ENCODE measurements around the gene STAC3.

STAC3 gene

DNA sequence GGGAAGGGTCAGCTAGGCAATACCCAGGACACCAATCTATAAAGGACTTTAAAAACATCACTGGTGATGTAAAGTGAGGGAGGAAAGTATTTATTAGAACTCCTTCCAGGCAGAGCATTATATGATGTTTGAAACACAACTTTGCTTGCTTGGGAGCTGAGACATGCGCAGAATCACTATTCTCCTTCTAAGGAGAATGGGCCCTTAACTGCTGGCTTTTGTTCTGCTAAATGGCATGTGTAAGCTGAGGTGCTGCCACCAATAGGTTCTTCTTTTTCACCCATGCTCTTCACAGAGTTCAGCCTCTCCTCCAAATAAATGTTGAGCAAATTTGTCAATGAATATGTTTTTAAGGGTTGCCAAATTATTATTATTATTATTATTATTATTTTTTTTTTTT is 3.9 kb downstream of the STAC3 start:
- Histone ChIP-seq H3K9me3 (ENCODE audit: control insufficient read depth, insufficient read depth, low read depth, low read length) (no peaks in the 10 kb centered on the region), H3K27ac (ENCODE audit: extremely low read depth, low read depth, low read length) (no peak overlapping the region), H3K36me3 (ENCODE audit: control insufficient read depth in 2 of 2, insufficient read depth in 1 of 2, low read length in 2 of 2) (no peaks in the 10 kb centered on the region; a peak in 1 of 3 replicates), H3K4me3 (ENCODE audit: low read depth, low read length) (no peak overlapping the region), H3K4me1 (ENCODE audit: control insufficient read depth, insufficient read depth, low read length) (0 out of 2 replicates have a peak, but pooled peaks cover 4% of the 10 kb centered on the region)
- CTCF ChIA-PET = interaction anchor here (0.6 to 23.3 kb wide), 9 partner anchors 10 to 207 kb away, joined by 3 to 628 read pairs (median 4); partner anchors contain the start of genes INHBE and NXPH4
- POLR2A ChIA-PET = no interaction called here
- TF ChIP-seq ZNF707 (tag by site-specific recombination; IDR thresholded peaks at IDR 0.05) (no peak), SALL2 (tag by site-specific recombination; IDR thresholded peaks at IDR 0.05; ENCODE audit: borderline replicate concordance) (no peak), ZSCAN16 (tag by site-specific recombination; IDR thresholded peaks at IDR 0.05) (no peak), ZNF37A (tag by site-specific recombination; IDR thresholded peaks at IDR 0.05) (no peak), ZNF335 (tag by site-specific recombination; conservative IDR thresholded peaks at IDR 0.05) (no peak), ZNF530 (tag by site-specific recombination; IDR thresholded peaks at IDR 0.05; ENCODE audit: low read depth) (no peak), ZNF350 (tag by site-specific recombination; IDR thresholded peaks at IDR 0.05) (no peak), BCL11B (tag by site-specific recombination; IDR thresholded peaks at IDR 0.05; ENCODE audit: low read depth) (no peak), GFI1B (tag by site-specific recombination; IDR thresholded peaks at IDR 0.05) (no peak)
- TF ChIP-seq, protein P1, sequence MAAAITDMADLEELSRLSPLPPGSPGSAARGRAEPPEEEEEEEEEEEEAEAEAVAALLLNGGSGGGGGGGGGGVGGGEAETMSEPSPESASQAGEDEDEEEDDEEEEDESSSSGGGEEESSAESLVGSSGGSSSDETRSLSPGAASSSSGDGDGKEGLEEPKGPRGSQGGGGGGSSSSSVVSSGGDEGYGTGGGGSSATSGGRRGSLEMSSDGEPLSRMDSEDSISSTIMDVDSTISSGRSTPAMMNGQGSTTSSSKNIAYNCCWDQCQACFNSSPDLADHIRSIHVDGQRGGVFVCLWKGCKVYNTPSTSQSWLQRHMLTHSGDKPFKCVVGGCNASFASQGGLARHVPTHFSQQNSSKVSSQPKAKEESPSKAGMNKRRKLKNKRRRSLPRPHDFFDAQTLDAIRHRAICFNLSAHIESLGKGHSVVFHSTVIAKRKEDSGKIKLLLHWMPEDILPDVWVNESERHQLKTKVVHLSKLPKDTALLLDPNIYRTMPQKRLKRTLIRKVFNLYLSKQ (tag by site-specific recombination; IDR thresholded peaks at IDR 0.05; ENCODE audit: borderline replicate concordance) = no peak

GRCh38 chr12:57244312-57244696 is 6.7 kb downstream of the STAC3 start:
- no peaks in the 10 kb centered on the region; a peak in 1 of 3 replicates for H3K36me3 ChIP-seq (ENCODE audit: control insufficient read depth in 2 of 2, insufficient read depth in 1 of 2, low read length in 2 of 2)
- H3K27ac ChIP-seq (ENCODE audit: extremely low read depth, low read depth, low read length) = no peak overlapping the region
- no peak overlapping the region for H3K4me3 ChIP-seq (ENCODE audit: low read depth, low read length)
- no peaks in the 10 kb centered on the region for H3K9me3 ChIP-seq (ENCODE audit: control insufficient read depth, insufficient read depth, low read depth, low read length)
- ChIA-PET CTCF (interaction anchor here (0.5 to 23.3 kb wide), 16 partner anchors 8 to 586 kb away, joined by 3 to 628 read pairs (median 5); partner anchors contain the start of genes GLI1, INHBE, NXPH4 and SHMT2), POLR2A (interaction anchor here (0.9 kb wide), 1 partner anchor 9 kb away, joined by 3 read pairs; no protein-coding TSS in a partner anchor)
- TF ChIP-seq ZNF10 (tag by site-specific recombination; IDR thresholded peaks at IDR 0.05) = no peak
- TF ChIP-seq ZNF138 (tag by site-specific recombination; IDR thresholded peaks at IDR 0.05; ENCODE audit: borderline replicate concordance) = no peak
- TF ChIP-seq ELK4 (IDR thresholded peaks at IDR 0.05; ENCODE audit: borderline replicate concordance, low read depth, low read length) = no peak
- TF ChIP-seq KLF10 (tag by site-specific recombination; IDR thresholded peaks at IDR 0.05) = no peak
- TF ChIP-seq, protein P2, sequence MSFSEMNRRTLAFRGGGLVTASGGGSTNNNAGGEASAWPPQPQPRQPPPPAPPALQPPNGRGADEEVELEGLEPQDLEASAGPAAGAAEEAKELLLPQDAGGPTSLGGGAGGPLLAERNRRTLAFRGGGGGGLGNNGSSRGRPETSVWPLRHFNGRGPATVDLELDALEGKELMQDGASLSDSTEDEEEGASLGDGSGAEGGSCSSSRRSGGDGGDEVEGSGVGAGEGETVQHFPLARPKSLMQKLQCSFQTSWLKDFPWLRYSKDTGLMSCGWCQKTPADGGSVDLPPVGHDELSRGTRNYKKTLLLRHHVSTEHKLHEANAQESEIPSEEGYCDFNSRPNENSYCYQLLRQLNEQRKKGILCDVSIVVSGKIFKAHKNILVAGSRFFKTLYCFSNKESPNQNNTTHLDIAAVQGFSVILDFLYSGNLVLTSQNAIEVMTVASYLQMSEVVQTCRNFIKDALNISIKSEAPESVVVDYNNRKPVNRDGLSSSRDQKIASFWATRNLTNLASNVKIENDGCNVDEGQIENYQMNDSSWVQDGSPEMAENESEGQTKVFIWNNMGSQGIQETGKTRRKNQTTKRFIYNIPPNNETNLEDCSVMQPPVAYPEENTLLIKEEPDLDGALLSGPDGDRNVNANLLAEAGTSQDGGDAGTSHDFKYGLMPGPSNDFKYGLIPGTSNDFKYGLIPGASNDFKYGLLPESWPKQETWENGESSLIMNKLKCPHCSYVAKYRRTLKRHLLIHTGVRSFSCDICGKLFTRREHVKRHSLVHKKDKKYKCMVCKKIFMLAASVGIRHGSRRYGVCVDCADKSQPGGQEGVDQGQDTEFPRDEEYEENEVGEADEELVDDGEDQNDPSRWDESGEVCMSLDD (tag by site-specific recombination; IDR thresholded peaks at IDR 0.05) = no peak
- TF ChIP-seq, protein P3, sequence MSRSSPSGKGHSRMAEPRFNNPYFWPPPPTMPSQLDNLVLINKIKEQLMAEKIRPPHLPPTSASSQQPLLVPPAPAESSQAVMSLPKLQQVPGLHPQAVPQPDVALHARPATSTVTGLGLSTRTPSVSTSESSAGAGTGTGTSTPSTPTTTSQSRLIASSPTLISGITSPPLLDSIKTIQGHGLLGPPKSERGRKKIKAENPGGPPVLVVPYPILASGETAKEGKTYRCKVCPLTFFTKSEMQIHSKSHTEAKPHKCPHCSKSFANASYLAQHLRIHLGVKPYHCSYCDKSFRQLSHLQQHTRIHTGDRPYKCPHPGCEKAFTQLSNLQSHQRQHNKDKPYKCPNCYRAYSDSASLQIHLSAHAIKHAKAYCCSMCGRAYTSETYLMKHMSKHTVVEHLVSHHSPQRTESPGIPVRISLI (tag by site-specific recombination; IDR thresholded peaks at IDR 0.05) = no peak
- no peak for TF ChIP-seq ZNF658 (tag by site-specific recombination; IDR thresholded peaks at IDR 0.05)
- no peak for TF ChIP-seq SCRT2 (tag by site-specific recombination; IDR thresholded peaks at IDR 0.05)
- no peak for TF ChIP-seq SALL2 (tag by site-specific recombination; IDR thresholded peaks at IDR 0.05; ENCODE audit: borderline replicate concordance)
- TF ChIP-seq ZNF16 (tag by site-specific recombination; IDR thresholded peaks at IDR 0.05; ENCODE audit: low read depth) = no peak
- TF ChIP-seq PATZ1 (tag by site-specific recombination; IDR thresholded peaks at IDR 0.05) = no peak
- no peak for TF ChIP-seq ZNF266 (tag by site-specific recombination; IDR thresholded peaks at IDR 0.05; ENCODE audit: low read depth)
- no peak for TF ChIP-seq ZFP3 (tag by site-specific recombination; IDR thresholded peaks at IDR 0.05; ENCODE audit: low read depth)
- no peak for TF ChIP-seq YY1 (tag by site-specific recombination; IDR thresholded peaks at IDR 0.05)
- no peak for TF ChIP-seq TCF7L2 (IDR thresholded peaks at IDR 0.05; ENCODE audit: borderline replicate concordance, low read depth, low read length)
- 0 out of 2 replicates have a peak, but pooled peaks cover 3% of the 10 kb centered on the region for H3K4me1 ChIP-seq (ENCODE audit: control insufficient read depth, insufficient read depth, low read length)

Measured in HEK293 (cell line).